ENCODE measurements around the gene KAZN. TPM values are rescaled to one million over a fixed set of nuclear protein-coding genes. Genes with fewer than 3 reads are reported as not detected.

KAZN gene
- polyA plus RNA-seq, 2 of the 4 experiments (the other 2 are of a cell fraction): 1.3 to 1.9 TPM

DNA sequence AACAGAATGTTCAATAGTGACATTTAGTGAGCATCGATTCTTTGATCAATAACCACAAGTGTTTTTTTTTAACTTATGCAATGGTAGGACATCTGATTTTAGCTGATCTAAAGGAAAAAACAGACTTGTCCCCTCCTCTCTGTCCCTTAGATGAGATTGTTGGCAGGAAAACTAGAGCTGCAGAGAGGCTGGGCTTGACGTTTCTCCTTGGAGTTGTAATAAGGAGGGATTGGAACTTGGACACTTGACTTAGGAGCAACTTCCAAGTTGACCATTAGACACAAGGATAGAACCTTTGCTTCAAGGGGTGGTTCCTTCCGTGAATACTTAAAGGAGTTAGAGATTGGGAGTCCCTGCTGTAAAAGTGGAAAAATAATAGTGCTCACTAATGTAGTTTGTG is 49.9 kb downstream of the KAZN start:
- WGBS (ENCODE audit: missing lambda C conversion rate): 2% methylated on average over 3 of the region's 3 CpGs
- FAIRE-seq (no peak), DNase-seq (ENCODE audit: low read depth in 1 of 2, low spot score in 1 of 2) (no peak), ATAC-seq (no peak)
- Histone ChIP-seq H3K4me1 (no peaks in the 10 kb centered on the region), H3K4me3 (no peak overlapping the region), H3K4me2 (no peak overlapping the region), H3K9me3 (no peaks in the 10 kb centered on the region), H3K27ac (no peak overlapping the region)
- POLR2A ChIA-PET: no interaction called here
- TF ChIP-seq NFE2L2 (conservative IDR thresholded peaks at IDR 0.05; ENCODE audit: low read length) (no peak), ZSCAN20 (CRISPR knock-in tag; IDR thresholded peaks at IDR 0.05) (no peak)
- CTCF ChIA-PET: no interaction called here

DNA sequence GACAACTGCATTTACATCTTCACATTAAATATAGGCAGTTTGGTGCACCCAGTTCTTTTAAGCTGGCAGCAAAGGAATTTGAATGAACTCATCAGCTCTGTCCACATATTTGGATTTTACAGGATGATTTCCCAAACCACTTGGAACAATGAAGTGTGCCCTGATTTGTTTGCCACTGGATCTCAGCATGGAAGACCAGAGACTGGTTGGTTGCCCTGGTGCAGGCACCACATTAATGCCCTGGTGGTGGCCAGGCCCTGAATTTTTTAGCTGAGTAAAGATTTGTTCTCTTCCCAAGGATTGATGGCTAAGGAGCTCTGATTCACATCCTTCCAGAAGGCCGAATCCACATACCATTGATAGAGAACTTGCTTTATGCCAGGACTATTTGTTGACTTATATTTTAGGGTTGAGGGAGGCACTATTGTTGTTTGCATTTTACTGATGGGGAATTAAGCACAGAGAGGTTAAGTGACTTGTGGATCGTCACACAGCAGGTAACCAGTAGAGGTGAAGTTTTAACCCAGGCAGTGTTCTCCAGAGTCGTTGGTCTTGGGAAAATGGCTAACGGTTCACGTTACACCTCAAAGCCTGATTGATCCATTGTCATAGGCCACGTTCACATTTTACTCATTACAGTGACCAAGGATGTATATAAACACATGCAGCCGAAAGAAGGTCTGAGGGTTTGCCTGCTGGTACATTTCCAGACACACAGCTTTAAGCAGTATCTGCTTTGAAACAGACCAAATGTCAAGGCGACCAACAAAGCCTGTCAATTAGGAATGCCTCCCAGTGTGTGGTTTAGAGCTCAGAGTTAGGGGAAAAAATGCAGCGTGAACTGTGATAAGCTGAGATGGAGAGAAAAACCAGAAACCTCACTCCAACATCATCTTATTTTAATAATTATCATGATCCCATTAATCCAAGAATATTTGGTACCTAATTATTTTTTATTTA is 50.7 kb downstream of the KAZN start:
- ChIA-PET CTCF (no interaction called here), POLR2A (no interaction called here)
- 31% methylated on average over 9 of the region's 9 CpGs for WGBS (ENCODE audit: missing lambda C conversion rate)
- Histone ChIP-seq H3K4me3 (no peak overlapping the region), H3K4me2 (no peak overlapping the region), H3K27ac (no peak overlapping the region), H3K9me3 (no peaks in the 10 kb centered on the region), H3K4me1 (no peaks in the 10 kb centered on the region)
- no peak for DNase-seq (ENCODE audit: low read depth in 1 of 2, low spot score in 1 of 2)
- TF ChIP-seq NFE2L2 (conservative IDR thresholded peaks at IDR 0.05; ENCODE audit: low read length) (no peak), ZFP36 (IDR thresholded peaks at IDR 0.05; ENCODE audit: borderline replicate concordance, partially characterized antibody) (peak; percentile 15), FOSB (CRISPR knock-in tag; IDR thresholded peaks at IDR 0.05) (no peak)
- no peak for FAIRE-seq
- no peak for ATAC-seq

DNA sequence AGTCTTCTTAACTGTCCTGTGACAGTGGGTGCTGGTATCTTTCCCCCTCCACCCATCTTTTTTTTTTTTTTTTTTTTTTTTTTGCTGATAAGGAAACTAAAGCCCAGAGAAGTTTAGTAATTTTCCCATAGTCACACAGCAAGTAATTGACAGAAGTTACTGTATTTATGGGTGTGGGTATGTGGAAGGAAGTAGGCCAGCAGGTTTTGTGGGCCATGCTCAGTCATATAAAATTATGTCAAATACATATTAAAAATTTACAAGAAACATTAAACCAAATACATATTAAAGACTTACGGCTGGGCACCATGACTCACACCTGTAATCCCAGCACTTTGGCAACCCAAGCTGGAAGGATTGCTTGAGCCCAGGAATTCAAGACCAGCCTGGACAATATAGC is 51.5 kb downstream of the KAZN start:
- no peak overlapping the region for H3K27ac ChIP-seq

DNA sequence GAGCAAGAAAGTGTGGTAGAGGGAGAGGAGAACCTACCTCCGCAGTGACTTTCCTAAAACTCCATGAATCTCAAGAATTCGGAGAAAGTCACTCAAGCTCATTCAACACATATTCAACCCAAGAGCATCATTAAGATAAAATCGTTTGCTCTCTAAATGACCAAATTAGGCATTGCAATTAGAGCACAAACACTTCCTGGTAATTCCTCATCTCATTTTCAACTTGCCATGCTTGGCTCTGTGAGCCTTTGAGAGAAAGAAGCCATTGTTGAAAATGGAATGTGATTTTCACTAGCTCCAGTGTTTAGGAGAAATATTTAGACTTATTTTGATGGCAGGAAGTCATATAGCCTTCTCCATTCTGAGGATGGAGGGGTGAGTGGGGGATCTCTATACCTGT is 52.5 kb downstream of the KAZN start:
- TF ChIP-seq, protein P1, sequence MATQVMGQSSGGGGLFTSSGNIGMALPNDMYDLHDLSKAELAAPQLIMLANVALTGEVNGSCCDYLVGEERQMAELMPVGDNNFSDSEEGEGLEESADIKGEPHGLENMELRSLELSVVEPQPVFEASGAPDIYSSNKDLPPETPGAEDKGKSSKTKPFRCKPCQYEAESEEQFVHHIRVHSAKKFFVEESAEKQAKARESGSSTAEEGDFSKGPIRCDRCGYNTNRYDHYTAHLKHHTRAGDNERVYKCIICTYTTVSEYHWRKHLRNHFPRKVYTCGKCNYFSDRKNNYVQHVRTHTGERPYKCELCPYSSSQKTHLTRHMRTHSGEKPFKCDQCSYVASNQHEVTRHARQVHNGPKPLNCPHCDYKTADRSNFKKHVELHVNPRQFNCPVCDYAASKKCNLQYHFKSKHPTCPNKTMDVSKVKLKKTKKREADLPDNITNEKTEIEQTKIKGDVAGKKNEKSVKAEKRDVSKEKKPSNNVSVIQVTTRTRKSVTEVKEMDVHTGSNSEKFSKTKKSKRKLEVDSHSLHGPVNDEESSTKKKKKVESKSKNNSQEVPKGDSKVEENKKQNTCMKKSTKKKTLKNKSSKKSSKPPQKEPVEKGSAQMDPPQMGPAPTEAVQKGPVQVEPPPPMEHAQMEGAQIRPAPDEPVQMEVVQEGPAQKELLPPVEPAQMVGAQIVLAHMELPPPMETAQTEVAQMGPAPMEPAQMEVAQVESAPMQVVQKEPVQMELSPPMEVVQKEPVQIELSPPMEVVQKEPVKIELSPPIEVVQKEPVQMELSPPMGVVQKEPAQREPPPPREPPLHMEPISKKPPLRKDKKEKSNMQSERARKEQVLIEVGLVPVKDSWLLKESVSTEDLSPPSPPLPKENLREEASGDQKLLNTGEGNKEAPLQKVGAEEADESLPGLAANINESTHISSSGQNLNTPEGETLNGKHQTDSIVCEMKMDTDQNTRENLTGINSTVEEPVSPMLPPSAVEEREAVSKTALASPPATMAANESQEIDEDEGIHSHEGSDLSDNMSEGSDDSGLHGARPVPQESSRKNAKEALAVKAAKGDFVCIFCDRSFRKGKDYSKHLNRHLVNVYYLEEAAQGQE (IDR thresholded peaks at IDR 0.05): no peak
- no peak for TF ChIP-seq FOSL2 (IDR thresholded peaks at IDR 0.05)
- no peak for TF ChIP-seq FOSL2 (CRISPR knock-in tag; IDR thresholded peaks at IDR 0.05)
- no peak for TF ChIP-seq KDM1A (IDR thresholded peaks at IDR 0.05; ENCODE audit: low read depth)
- TF ChIP-seq KDM5A (IDR thresholded peaks at IDR 0.05): no peak
- no peak for TF ChIP-seq CBX8 (IDR thresholded peaks at IDR 0.05)
- no peak for TF ChIP-seq CBX2 (IDR thresholded peaks at IDR 0.05; ENCODE audit: borderline replicate concordance, low read depth)
- TF ChIP-seq SMC3 (IDR thresholded peaks at IDR 0.05): no peak
- no peak overlapping the region for H3K4me3 ChIP-seq
- H3K4me1 ChIP-seq: no peaks in the 10 kb centered on the region
- no peak overlapping the region for H3K4me2 ChIP-seq
- no peaks in the 10 kb centered on the region for H3K9me3 ChIP-seq
- ChIA-PET POLR2A (no interaction called here), CTCF (no interaction called here)
- H3K27ac ChIP-seq: no peak overlapping the region
- FAIRE-seq: no peak
- 50% methylated on average over 3 of the region's 3 CpGs for WGBS (ENCODE audit: missing lambda C conversion rate)
- ATAC-seq: no peak
- no peak for DNase-seq (ENCODE audit: low read depth in 1 of 2, low spot score in 1 of 2)

More for the DNA sequence above, 51.5 kb downstream of the KAZN start:
- no peak for ATAC-seq
- no peaks in the 10 kb centered on the region for H3K9me3 ChIP-seq
- ChIA-PET POLR2A (no interaction called here), CTCF (interaction anchor here (0.6 kb wide), 1 partner anchor 128 kb away, joined by 3 read pairs; no protein-coding TSS in a partner anchor)
- 65% methylated on average over 1 of the region's 1 CpG for WGBS (ENCODE audit: missing lambda C conversion rate)
- no peaks in the 10 kb centered on the region for H3K4me1 ChIP-seq
- FAIRE-seq: no peak
- no peak for DNase-seq (ENCODE audit: low read depth in 1 of 2, low spot score in 1 of 2)
- TF ChIP-seq, protein P2, sequence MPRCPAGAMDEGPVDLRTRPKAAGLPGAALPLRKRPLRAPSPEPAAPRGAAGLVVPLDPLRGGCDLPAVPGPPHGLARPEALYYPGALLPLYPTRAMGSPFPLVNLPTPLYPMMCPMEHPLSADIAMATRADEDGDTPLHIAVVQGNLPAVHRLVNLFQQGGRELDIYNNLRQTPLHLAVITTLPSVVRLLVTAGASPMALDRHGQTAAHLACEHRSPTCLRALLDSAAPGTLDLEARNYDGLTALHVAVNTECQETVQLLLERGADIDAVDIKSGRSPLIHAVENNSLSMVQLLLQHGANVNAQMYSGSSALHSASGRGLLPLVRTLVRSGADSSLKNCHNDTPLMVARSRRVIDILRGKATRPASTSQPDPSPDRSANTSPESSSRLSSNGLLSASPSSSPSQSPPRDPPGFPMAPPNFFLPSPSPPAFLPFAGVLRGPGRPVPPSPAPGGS (IDR thresholded peaks at IDR 0.05): no peak
- TF ChIP-seq NPAS2 (CRISPR knock-in tag; IDR thresholded peaks at IDR 0.05; ENCODE audit: borderline replicate concordance) (no peak), MAFK (IDR thresholded peaks at IDR 0.05; ENCODE audit: partially characterized antibody) (no peak), BHLHE40 (IDR thresholded peaks at IDR 0.05; ENCODE audit: low read depth, low read length) (no peak), ZNF302 (CRISPR knock-in tag; IDR thresholded peaks at IDR 0.05) (no peak), JUNB (IDR thresholded peaks at IDR 0.05) (no peak), HEYL (CRISPR knock-in tag; IDR thresholded peaks at IDR 0.05) (no peak), GATA3 (IDR thresholded peaks at IDR 0.05; ENCODE audit: borderline replicate concordance) (no peak), CBX8 (IDR thresholded peaks at IDR 0.05) (no peak), RFX5 (IDR thresholded peaks at IDR 0.05) (no peak), ZFP36 (IDR thresholded peaks at IDR 0.05; ENCODE audit: borderline replicate concordance, partially characterized antibody) (no peak), RARB (CRISPR knock-in tag; IDR thresholded peaks at IDR 0.05) (no peak)
- TF ChIP-seq, protein P1 (IDR thresholded peaks at IDR 0.05): no peak
- no peak overlapping the region for H3K4me3 ChIP-seq
- no peak overlapping the region for H3K4me2 ChIP-seq

All from A549 (cell line).